ENCODE results near the gene TMUB1.

The TMUB1 gene

DNA sequence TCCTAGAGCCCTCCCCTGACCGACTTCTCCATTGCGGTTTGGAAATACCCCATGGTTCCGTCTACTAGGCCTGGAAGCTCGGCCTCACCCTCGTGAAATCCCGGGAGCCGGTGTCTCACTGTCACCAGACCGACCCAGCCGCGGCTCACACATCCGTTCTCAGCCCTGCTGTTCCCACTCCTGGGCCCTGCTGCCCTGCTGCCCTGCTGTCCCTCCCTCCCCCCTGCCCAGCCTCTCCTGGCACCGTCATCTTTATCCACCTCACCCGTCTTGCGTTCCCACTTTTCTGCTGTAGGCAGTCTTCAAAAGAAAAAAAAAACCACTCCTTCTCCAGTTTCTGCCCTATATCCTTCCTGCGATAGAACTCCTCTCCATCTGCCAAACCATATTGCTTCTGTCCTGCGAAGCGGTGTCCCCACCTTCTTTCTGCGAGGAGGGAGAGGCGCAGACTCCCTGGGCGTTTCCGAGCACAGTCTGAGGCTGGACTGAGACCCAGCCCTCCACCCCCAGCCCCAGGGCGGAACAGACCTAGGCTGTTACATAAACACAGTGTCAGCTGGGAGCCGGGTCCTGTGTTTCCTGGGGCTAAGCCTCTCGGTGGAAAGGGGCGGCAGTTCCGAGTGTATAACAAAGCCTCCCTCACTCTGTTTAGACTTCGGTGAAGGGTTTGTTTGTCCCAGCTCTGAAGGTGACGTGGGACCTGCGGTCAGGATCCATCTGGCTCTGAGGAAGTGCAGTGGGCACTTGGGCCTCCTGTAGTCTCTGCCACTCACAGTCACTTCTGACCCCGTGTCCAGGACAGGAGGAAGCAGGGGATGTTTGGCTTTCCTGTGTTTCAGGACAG is 5.8 kb upstream of the TMUB1 start:
- H3K27me3 Mint-ChIP-seq = no peaks in the 10 kb centered on the region
- H3K4me1 Mint-ChIP-seq (ENCODE audit: low read depth) = peaks cover 72% of the 10 kb centered on the region
- intact Hi-C loops (cut with micrococcal nuclease) = loop anchor here (2.0 to 10.0 kb wide), 2 partner anchors 60 to 304 kb away; partner anchors contain the start of gene ABCB8
- H3K4me3 Mint-ChIP-seq = peak overlapping the region; percentile 79
- H3K9me3 Mint-ChIP-seq = no peaks in the 10 kb centered on the region
- peaks cover 71% of the 10 kb centered on the region for H3K36me3 Mint-ChIP-seq (ENCODE audit: low read depth)
- peak overlapping the region; percentile 96 for H3K27ac Mint-ChIP-seq

DNA sequence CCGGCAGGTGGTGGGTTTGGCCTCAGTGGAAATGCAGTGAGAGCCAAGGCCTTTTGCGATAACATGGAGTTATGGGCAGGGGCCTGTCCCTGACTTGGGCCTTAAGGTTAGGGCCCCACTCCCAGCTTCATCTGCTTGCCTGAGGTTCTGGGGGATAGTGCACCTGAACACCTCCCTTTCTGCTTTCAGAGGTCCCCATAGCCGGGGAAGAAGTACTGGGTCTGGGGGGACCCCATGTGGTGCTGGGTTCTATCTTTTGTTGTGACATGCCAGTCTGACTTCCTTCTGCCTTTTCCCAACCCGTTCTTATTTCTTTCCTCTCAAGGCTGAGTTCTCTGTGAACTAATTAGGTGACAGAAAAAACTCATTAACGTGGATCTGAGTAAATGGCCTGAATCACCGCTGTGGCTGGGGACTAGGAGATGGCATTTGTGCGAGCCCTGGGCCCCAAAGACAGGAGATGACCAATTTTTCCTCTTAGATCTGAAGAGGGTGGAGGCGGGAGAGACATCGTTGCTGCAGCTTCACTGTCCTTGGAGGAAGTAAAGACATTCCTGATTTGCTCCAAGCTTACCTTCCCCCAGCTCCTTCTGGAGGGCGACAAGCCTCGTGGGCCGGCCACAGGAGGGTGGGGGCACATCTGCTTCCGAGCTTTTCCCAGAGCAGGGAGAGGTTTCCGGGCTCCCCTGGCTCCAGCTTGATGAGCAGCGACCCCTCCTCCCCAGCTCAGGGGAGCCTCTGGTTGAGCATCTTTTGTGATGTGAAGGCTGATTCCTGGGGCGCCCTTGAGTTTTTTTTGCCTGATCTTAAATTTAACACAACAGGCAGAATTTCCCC is 4.9 kb upstream of the TMUB1 start:
- intact Hi-C loops (cut with micrococcal nuclease) = loop anchor here (2.0 to 10.0 kb wide), 2 partner anchors 59 to 303 kb away; partner anchors contain the start of gene ABCB8
- H3K9me3 Mint-ChIP-seq = no peaks in the 10 kb centered on the region
- H3K4me3 Mint-ChIP-seq = peak overlapping the region; percentile 79
- peak overlapping the region; percentile 96 for H3K27ac Mint-ChIP-seq
- no peaks in the 10 kb centered on the region for H3K27me3 Mint-ChIP-seq
- peaks cover 65% of the 10 kb centered on the region for H3K4me1 Mint-ChIP-seq (ENCODE audit: low read depth)
- peaks cover 64% of the 10 kb centered on the region for H3K36me3 Mint-ChIP-seq (ENCODE audit: low read depth)

DNA sequence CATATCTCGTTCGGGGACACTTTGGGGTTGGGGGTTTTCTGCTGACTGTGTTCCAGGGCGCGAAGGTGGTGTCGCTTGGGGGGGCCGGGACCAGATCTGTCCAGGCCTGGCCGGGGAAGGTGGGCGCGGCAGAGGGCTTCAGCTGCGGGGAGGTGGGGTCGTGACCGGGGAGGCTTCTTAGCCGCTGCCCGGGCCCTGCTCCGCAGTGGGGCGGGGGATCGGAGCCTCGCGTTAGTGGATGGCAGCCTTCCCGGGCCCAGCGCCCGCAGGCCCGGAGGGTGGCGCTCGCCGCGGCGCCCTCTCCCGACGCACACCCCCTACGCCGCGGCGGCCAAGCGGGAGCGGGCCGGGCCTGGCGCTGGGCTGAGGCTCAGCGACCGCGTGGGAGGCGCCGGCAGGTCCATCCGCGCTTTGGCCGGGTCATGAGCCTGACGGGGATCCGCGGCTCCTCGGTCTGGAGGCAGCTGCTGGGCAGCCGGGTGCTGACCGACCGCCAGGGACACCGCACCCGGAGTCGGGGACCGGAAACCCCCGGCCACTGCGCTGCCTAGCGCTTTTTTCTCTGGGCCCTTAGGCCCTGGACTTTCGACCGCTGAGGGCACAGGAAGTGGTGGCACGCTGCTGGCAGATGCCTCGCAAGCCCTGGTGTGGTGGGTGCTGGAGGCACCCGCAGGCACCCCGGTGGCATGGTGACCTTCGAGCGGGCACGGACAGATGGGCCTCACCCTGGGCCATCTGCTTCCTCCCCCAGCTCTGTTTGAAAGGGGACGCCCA is 4.1 kb upstream of the TMUB1 start:
- intact Hi-C loops (cut with micrococcal nuclease) = loop anchor here (2.0 to 10.0 kb wide), 3 partner anchors 29 to 303 kb away; partner anchors contain the start of genes ABCB8 and SLC4A2
- H3K9me3 Mint-ChIP-seq = no peaks in the 10 kb centered on the region
- H3K27ac Mint-ChIP-seq = peak overlapping the region; percentile 96
- H3K4me3 Mint-ChIP-seq = peak overlapping the region; percentile 79
- H3K27me3 Mint-ChIP-seq = no peaks in the 10 kb centered on the region
- peaks cover 64% of the 10 kb centered on the region for H3K36me3 Mint-ChIP-seq (ENCODE audit: low read depth)
- H3K4me1 Mint-ChIP-seq (ENCODE audit: low read depth) = peaks cover 66% of the 10 kb centered on the region

DNA sequence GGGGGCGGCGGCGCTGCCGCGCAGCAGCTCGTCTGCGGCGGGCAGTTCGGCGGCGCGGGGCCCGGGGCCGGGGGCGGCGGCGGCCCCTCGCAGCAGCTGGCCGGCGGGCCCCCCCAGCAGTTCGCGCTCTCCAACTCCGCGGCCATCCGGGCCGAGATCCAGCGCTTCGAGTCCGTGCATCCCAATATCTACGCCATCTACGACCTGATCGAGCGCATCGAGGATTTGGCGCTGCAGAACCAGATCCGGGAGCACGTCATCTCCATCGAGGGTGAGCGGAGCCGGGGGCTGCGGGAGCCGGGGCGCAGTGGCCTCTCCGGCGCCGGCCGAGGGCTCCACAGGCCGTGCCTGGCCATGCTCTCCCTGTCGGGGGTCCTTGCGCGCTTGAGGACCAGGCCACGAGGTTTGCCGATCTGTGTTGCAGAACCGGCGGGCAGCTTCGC is 3.5 kb upstream of the TMUB1 start:
- peak overlapping the region; percentile 96 for H3K27ac Mint-ChIP-seq
- H3K9me3 Mint-ChIP-seq = no peaks in the 10 kb centered on the region
- peak overlapping the region; percentile 79 for H3K4me3 Mint-ChIP-seq
- peaks cover 63% of the 10 kb centered on the region for H3K36me3 Mint-ChIP-seq (ENCODE audit: low read depth)
- H3K27me3 Mint-ChIP-seq = no peaks in the 10 kb centered on the region
- intact Hi-C loops (cut with micrococcal nuclease) = loop anchor here (2.0 to 10.0 kb wide), 2 partner anchors 28 to 302 kb away; partner anchors contain the start of gene SLC4A2
- H3K4me1 Mint-ChIP-seq (ENCODE audit: low read depth) = peaks cover 66% of the 10 kb centered on the region

DNA sequence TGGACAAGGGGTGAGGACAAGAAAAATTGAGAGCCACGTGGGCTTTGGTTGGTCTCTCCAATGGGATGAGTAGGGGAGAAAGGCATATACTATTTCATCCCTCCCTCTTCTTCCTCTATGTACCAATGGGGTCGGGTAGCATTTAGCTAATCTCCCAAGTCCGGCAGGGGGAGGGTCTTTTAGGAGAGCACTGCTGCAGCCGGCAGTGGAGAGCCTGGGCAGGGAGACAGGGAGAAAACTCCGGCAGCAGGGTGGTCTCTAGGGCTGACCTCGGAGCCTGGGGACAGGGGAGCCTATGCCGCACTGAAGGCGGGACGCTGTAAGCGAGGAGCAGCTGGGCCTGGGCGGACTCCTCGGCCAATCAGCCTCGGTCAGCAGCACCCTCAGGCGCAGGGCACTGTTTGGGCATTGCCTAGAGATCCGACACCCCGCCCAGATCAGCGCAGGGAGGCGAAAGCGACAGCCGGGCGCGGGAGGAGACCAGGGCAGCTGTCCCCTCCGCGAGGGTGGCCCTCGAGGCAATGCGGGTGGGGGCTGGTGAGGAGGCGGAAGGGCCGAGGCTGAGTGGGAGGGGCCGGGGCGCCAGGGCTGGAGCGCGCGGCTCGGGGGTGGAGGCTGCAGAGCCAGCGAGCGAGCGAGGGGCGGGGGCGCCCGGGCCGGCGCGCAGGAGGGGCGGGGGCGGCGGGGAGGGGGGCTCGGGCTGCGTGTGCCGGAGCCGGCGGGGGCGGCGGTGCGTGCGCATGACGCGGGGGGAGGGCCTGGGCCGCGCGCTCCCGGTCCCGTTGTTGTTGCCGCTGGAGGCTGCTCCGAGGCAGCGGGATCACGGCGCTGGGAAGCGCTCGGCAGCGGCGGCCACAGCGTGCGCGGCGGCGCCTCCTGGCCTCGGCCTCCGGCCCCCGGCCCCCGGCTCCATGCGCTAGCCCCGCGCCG is 2.7 kb upstream of the TMUB1 start, which contains the start of gene AGAP3:
AGAP3 (plus strand) TSS at position 785 of the 930 bp plus-strand sequence. CDS start 267 bp downstream, outside the sequence.
- Mint-ChIP-seq H3K9me3 (no peaks in the 10 kb centered on the region), H3K4me1 (ENCODE audit: low read depth) (peaks cover 63% of the 10 kb centered on the region), H3K27ac (peak within 1 kb of the TSS; percentile 96), H3K36me3 (ENCODE audit: low read depth) (peaks cover 60% of the 10 kb centered on the region), H3K27me3 (no peaks in the 10 kb centered on the region), H3K4me3 (peak within 1 kb of the TSS; percentile 79)
- intact Hi-C loops (cut with micrococcal nuclease) = loop anchor here (2.0 to 10.0 kb wide), 2 partner anchors 27 to 301 kb away; partner anchors contain the start of gene SLC4A2

DNA sequence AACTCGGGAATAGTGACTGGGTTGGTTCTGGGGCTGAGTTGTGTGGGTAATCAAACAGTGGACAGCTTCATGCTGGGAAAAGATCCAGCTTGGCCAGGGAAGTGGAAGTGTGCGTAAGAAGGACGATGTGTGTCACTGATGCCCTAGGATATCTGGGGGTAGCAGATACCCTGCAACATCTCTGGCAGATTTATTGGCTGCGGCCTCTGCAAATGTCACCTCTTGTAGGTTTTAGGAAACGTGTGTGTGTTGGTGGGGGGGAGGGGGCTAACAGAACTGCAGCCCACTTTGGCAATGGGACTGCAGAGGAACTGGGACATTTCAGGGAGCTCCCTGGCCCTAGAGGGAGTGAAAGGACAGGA is 2.0 kb upstream of the TMUB1 start:
- peak overlapping the region; percentile 78 for H3K4me3 Mint-ChIP-seq
- no peaks in the 10 kb centered on the region for H3K9me3 Mint-ChIP-seq
- peaks cover 60% of the 10 kb centered on the region for H3K36me3 Mint-ChIP-seq (ENCODE audit: low read depth)
- peak overlapping the region; percentile 86 for H3K27ac Mint-ChIP-seq
- peaks cover 58% of the 10 kb centered on the region for H3K4me1 Mint-ChIP-seq (ENCODE audit: low read depth)
- intact Hi-C loops (cut with micrococcal nuclease) = loop anchor here (10.0 kb wide), 1 partner anchor 301 kb away; no protein-coding TSS in a partner anchor
- no peaks in the 10 kb centered on the region for H3K27me3 Mint-ChIP-seq

DNA sequence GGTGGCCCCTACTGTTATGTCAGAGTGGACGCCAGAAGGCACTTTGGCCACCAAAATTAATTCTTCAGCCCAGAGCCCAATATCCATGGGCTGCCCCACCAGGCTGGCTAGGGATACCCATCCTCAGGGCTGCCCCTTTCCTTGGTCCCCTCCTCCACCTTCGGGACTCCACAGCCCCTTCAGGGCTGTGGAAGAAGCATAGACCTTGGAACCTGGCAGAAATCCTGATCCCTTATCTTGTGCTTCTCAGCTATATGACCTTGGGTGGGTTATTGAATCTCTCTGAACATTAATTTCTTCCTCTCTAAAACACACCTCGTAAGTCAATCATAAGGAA is 499 bp upstream of the TMUB1 start:
- Mint-ChIP-seq H3K9me3 (no peaks in the 10 kb centered on the region), H3K36me3 (ENCODE audit: low read depth) (peaks cover 59% of the 10 kb centered on the region), H3K4me3 (peak overlapping the region; percentile 95), H3K27me3 (no peaks in the 10 kb centered on the region), H3K27ac (peak overlapping the region; percentile 89), H3K4me1 (ENCODE audit: low read depth) (peaks cover 58% of the 10 kb centered on the region)
- intact Hi-C loops (cut with micrococcal nuclease) = loop anchor here (1.0 to 10.0 kb wide), 2 partner anchors 55 to 299 kb away; partner anchors contain the start of gene ABCB8

DNA sequence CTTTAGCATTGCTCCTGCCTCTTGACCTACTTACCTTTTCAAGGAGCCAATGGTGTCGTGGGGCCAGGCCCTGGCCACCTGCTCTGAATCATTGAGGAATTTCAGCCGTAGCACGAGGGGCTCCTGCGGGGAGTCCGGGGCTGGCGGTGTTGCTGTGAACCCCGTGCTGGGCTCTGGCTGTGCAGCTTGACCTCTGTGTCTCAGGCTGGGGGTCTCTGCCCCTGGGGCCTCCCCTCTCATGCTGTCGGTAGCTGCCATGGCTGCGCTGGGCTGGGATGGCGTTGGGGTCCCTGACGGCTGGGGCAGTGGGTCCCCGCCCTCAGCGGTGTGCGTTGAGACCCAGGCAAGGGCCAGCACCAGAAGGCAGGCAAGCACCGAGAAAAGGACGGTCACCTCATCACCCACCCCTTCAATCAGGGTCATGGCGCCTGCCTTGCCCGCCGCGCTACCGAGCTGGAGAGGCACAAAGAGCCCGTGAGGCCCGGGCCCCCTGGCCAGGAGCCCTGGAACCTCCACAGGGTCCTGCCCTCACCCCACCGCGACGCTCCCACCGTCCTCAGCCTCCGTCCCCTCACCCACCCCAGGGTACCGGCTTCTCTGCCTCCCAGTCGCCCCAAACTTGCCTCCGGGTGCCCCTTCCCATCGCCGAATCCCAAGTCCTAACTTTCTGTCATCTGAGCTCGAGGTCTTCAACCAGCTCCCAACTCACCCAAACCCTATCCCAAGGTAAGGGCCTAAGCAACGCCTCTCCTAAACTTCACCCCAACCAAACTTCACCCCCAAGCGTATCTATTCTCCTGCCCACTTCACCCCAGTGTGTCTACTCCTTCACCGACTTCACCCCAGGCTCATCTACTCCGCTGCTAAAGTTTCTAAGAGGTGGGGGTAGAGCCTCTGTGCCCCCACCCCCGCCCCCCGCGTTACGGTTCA is 887 bp downstream of the TMUB1 start:
- H3K4me1 Mint-ChIP-seq (ENCODE audit: low read depth) = peaks cover 60% of the 10 kb centered on the region
- peaks cover 62% of the 10 kb centered on the region for H3K36me3 Mint-ChIP-seq (ENCODE audit: low read depth)
- no peaks in the 10 kb centered on the region for H3K9me3 Mint-ChIP-seq
- H3K27ac Mint-ChIP-seq = peak overlapping the region; percentile 89
- H3K4me3 Mint-ChIP-seq = peak overlapping the region; percentile 95
- no peaks in the 10 kb centered on the region for H3K27me3 Mint-ChIP-seq
- intact Hi-C loops (cut with micrococcal nuclease) = loop anchor here (1.0 to 10.0 kb wide), 2 partner anchors 54 to 298 kb away; partner anchors contain the start of gene ABCB8

DNA sequence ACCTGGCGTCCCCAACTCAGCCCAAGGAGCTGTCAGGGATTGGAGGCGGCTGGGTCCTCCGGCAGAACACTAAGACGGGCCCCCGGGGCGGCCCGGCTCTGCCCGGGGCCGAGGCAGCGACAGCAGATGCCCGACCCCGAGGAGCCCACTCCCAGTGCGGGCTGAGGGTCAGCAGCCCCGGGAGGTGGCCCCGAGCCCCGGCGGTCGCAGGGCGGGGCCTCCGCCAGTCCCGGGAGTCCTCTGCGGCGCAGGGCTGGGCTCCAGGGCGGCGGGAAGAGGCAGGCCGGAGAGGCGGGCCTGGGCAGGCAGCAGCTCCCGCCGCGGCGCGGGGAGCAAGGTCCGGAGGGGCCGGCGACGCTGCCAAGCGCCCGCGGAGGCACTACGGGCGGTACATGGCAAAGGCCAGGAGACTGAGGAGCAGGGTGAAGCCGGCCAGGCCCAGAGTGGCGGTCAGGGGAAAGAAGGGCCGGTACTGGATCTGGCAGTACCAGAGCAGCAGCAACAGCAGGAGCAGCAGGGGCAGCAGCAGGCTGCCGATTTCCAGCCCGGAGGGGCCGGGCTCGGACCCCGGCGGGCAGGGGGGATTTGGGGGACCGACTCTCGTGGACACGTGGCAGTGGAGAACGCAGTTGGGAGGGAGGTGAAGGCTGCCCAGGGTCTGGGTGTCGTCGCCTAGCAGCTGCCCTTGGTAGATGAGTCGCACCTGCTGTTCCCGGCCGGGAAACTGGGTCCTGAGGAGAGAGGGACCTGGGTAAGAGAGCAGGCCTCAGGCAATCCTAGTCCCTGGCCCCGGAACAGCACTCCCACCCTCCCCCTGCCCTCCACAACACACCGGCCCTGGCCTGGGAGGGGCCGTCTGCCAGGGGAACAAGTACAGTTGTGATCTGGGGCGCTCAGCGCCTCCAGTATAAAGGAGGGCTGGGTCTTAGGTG is 1.9 kb downstream of the TMUB1 start:
- Mint-ChIP-seq H3K4me1 (ENCODE audit: low read depth) (peaks cover 62% of the 10 kb centered on the region), H3K27ac (peak overlapping the region; percentile 89)

DNA sequence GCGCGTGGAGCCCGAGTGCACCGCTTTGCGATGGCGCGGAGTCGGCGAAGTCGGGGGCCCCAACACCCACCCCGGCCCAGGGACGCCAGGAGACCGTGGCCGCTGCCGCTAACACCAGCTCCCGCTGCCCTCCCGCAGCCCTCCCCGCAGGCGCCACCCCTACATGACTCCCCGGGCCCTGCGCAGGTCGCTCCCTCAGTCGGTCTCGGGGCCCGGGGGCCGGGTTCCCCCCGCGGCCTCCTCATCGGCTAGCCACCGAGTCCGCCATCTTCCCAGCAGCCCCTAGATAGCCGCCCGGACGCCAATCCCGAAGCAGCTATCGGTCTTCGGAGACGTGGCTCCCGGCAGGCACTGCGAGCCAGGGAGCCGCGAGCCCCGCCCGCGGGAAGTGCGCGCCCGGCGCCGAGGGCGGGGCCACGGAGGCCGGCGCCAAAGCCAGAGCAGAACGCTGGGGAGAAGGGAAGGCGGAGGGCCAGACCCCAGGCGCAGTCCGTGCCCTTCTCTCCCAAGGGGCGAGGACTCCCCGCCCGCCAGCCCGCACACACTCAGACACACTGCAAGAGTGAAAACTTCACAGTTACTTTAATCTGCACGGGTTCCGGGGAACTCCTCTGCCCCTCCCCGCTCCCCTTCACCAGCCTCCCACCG is 2.6 kb downstream of the TMUB1 start, which contains the start of gene FASTK:
FASTK (minus strand) TSS at position 288 of the 648 bp plus-strand sequence; CDS start at position 245, 43 bp downstream.
- H3K36me3 Mint-ChIP-seq (ENCODE audit: low read depth) = peaks cover 73% of the 10 kb centered on the region
- peak within 1 kb of the TSS; percentile 89 for H3K27ac Mint-ChIP-seq
- H3K4me3 Mint-ChIP-seq = peak within 1 kb of the TSS; percentile 86
- no peaks in the 10 kb centered on the region for H3K9me3 Mint-ChIP-seq
- no peaks in the 10 kb centered on the region for H3K27me3 Mint-ChIP-seq
- intact Hi-C loops (cut with micrococcal nuclease) = loop anchor here (2.0 to 10.0 kb wide), 2 partner anchors 30 to 296 kb away; no protein-coding TSS in a partner anchor
- H3K4me1 Mint-ChIP-seq (ENCODE audit: low read depth) = peaks cover 65% of the 10 kb centered on the region

More for the DNA sequence above, 1.9 kb downstream of the TMUB1 start:
- intact Hi-C loops (cut with micrococcal nuclease) = loop anchor here (2.0 to 10.0 kb wide), 2 partner anchors 29 to 297 kb away; no protein-coding TSS in a partner anchor
- H3K27me3 Mint-ChIP-seq = no peaks in the 10 kb centered on the region
- H3K36me3 Mint-ChIP-seq (ENCODE audit: low read depth) = peaks cover 65% of the 10 kb centered on the region
- H3K4me3 Mint-ChIP-seq = peak overlapping the region; percentile 86
- no peaks in the 10 kb centered on the region for H3K9me3 Mint-ChIP-seq
